OCI-LY1 (cell line): ENCODE measurements around the gene ANKS1A.
"Not testable (repeated sequence)": the region's sequence is repeated elsewhere in the genome, so short reads cannot be mapped to it uniquely, and the experiment has no call there.

Source experiments
- H2AFZ ChIP-seq: fragments of 200-600 bp; sonication (generic), shearing (Covaris generic); 2 replicates; pipeline ENCODE4 v1.6.0; 2014; ENCODE audit warnings: antibody characterized with exemption, mild to moderate bottlenecking, low read length
- H3F3A ChIP-seq: fragments of 200-600 bp; sonication (generic), shearing (Covaris generic); 2 replicates; pipeline ENCODE4 v1.6.0; 2014; ENCODE audit warnings: mild to moderate bottlenecking, antibody characterized with exemption, low read length, moderate library complexity; ENCODE audit not compliant: insufficient read depth
- H3K27ac ChIP-seq: fragments of 200-600 bp; sonication (generic); 2 replicates; pipeline ENCODE4 v1.5.1; 2014; ENCODE audit warnings: low read length, mixed run types, mild to moderate bottlenecking, low read depth; ENCODE audit not compliant: poor library complexity, severe bottlenecking
- H3K27me3 ChIP-seq: fragments of 200-600 bp; sonication (generic); 2 replicates; pipeline ENCODE4 v1.6.0; 2014; ENCODE audit warnings: antibody characterized with exemption, mild to moderate bottlenecking, low read length, moderate library complexity; ENCODE audit not compliant: insufficient read depth
- H3K36me3 ChIP-seq: fragments of 200-600 bp; sonication (generic); 2 replicates; pipeline ENCODE4 v1.6.1; 2014; ENCODE audit warnings: mild to moderate bottlenecking, antibody characterized with exemption, low read length, moderate library complexity, mixed read lengths; ENCODE audit not compliant: insufficient read depth
- H3K4me1 ChIP-seq: fragments of 200-600 bp; sonication (generic); 2 replicates; pipeline ENCODE4 v1.5.1; 2014; ENCODE audit warnings: mild to moderate bottlenecking, low read length, moderate library complexity; ENCODE audit not compliant: insufficient read depth, severe bottlenecking
- H3K4me2 ChIP-seq: fragments of 200-600 bp; sonication (generic), shearing (Covaris generic); 2 replicates; pipeline ENCODE4 v1.6.1; 2014; ENCODE audit warnings: low read length
- H3K4me3 ChIP-seq: fragments of 200-600 bp; sonication (generic); 2 replicates; pipeline ENCODE4 v1.5.1; 2014; ENCODE audit warnings: low read length, low read depth, mild to moderate bottlenecking, mixed read lengths; ENCODE audit not compliant: poor library complexity, severe bottlenecking
- H3K79me2 ChIP-seq: fragments of 200-600 bp; shearing (Covaris generic); 2 replicates; pipeline ENCODE4 v1.6.1; 2016; ENCODE audit warnings: mixed run types, low read length, mixed read lengths; ENCODE audit not compliant: insufficient read depth
- H3K9ac ChIP-seq: fragments of 200-600 bp; sonication (generic), shearing (Covaris generic); 2 replicates; pipeline ENCODE4 v1.6.1; 2014; ENCODE audit warnings: mild to moderate bottlenecking, low read length, mixed read lengths
- H3K9me2 ChIP-seq: fragments of 200-600 bp; sonication (generic), shearing (Covaris generic); 2 replicates; pipeline ENCODE4 v1.6.1; 2014; ENCODE audit warnings: low read depth, mild to moderate bottlenecking, low read length, mixed read lengths
- H3K9me3 ChIP-seq: fragments of 200-600 bp; shearing (Covaris generic); 2 replicates; pipeline ENCODE4 v1.6.1; 2014; ENCODE audit warnings: low read length, mixed read lengths
- H4K20me1 ChIP-seq: fragments of 200-600 bp; sonication (generic), shearing (Covaris generic); 2 replicates; pipeline ENCODE4 v1.6.0; 2016; ENCODE audit warnings: mild to moderate bottlenecking, low read length; ENCODE audit not compliant: insufficient read depth
- EZH2 ChIP-seq: fragments of 200-600 bp; sonication (generic), shearing (Covaris generic); IDR thresholded peaks from 2 replicates; pipeline ENCODE4 v1.8.0; 2017; ENCODE audit warnings: borderline replicate concordance, mixed run types, mild to moderate bottlenecking, antibody characterized with exemption, low read length, moderate library complexity, mixed read lengths
- TF ChIP-seq, protein P1 (sequence below): fragments of 200-600 bp; sonication (generic), shearing (Covaris generic); IDR thresholded peaks from 2 replicates; pipeline ENCODE4 v1.5.1; 2017; ENCODE audit warnings: mild to moderate bottlenecking, antibody characterized with exemption, low read length, moderate library complexity, mixed read lengths

ANKS1A gene

DNA sequence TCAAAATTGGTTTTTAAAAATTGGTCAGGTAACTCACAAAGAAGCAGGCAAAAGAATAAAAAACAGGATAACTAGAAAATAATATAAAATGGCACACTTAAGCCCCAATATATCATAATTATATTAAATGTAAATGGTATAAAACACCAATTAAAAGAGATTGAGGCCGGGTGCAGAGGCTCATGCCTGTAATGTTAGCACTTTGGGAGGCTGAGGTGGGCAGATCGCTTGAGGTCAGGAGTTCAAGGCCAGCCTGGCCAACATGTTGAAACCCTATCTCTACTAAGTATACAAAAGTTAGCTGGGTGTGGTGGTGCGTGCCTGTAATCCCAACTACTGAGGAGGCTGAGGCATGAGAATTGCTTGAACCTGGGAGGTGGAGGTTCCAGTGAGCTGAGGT lies 216.0 kb downstream of the ANKS1A start:
- TF ChIP-seq EZH2, result no peak
- TF ChIP-seq, protein P1, sequence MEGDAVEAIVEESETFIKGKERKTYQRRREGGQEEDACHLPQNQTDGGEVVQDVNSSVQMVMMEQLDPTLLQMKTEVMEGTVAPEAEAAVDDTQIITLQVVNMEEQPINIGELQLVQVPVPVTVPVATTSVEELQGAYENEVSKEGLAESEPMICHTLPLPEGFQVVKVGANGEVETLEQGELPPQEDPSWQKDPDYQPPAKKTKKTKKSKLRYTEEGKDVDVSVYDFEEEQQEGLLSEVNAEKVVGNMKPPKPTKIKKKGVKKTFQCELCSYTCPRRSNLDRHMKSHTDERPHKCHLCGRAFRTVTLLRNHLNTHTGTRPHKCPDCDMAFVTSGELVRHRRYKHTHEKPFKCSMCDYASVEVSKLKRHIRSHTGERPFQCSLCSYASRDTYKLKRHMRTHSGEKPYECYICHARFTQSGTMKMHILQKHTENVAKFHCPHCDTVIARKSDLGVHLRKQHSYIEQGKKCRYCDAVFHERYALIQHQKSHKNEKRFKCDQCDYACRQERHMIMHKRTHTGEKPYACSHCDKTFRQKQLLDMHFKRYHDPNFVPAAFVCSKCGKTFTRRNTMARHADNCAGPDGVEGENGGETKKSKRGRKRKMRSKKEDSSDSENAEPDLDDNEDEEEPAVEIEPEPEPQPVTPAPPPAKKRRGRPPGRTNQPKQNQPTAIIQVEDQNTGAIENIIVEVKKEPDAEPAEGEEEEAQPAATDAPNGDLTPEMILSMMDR, result no peak
- Histone ChIP-seq H3K36me3 (no peaks in the 10 kb centered on the region), H3K4me2 (no peak overlapping the region), H3K4me3 (no peak overlapping the region), H3F3A (no peaks in the 10 kb centered on the region), H3K27me3 (no peaks in the 10 kb centered on the region), H3K9me2 (no peaks in the 10 kb centered on the region), H2AFZ (no peak overlapping the region), H3K79me2 (no peaks in the 10 kb centered on the region), H4K20me1 (no peaks in the 10 kb centered on the region), H3K27ac (no peak overlapping the region), H3K9ac (no peak overlapping the region), H3K4me1 (no peaks in the 10 kb centered on the region), H3K9me3 (no peaks in the 10 kb centered on the region)

DNA sequence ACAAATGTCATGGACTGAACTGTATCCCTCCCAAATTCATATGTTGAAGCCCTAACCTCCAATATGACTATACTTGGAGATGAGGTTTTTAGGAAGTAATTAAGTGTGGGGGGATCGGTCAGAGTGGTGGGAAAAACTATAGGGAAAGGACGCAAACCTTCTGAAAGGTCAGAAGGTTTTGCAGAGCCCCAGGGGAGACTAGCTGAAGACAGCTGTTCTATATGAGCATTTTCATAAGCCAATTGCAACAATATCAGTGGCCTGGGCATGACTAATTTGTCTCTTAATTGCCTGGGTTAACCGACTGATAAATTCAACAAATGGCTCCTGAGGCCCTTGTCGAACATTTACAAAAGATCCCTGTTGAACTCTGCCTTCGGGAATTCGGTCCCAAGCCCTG lies 217.0 kb downstream of the ANKS1A start:
- H3K4me2 ChIP-seq, H3K9me3 ChIP-seq, H3F3A ChIP-seq, H3K79me2 ChIP-seq, H3K36me3 ChIP-seq, H3K9ac ChIP-seq, H3K4me1 ChIP-seq, H3K4me3 ChIP-seq, H3K27me3 ChIP-seq, H4K20me1 ChIP-seq, H3K27ac ChIP-seq, H2AFZ ChIP-seq, H3K9me2 ChIP-seq: not testable (repeated sequence)

DNA sequence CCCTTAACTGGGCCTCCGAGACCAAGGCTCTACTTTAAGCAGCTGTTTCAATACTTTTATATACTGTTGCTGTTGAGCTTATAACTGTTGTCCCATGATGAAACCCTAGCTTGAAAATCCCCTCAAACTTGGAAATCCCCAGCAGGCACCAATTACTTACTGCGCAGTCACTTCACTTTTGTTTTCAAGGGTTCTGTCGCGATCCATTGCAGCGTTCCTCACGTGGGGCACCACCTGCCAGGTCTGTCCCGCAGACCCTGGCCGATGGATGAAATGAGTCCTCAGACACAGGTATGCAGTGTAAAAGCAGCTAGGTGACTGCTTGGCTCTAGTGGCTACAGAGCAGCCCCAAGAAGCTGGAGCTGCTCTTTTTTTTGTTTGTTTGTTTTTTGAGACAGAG lies 218.2 kb downstream of the ANKS1A start:
- H3K9me3 ChIP-seq, H3K36me3 ChIP-seq, H2AFZ ChIP-seq, H3K79me2 ChIP-seq, H4K20me1 ChIP-seq, H3K27me3 ChIP-seq, H3K27ac ChIP-seq, H3F3A ChIP-seq, H3K9ac ChIP-seq, H3K4me1 ChIP-seq, H3K4me2 ChIP-seq, H3K4me3 ChIP-seq, H3K9me2 ChIP-seq: not testable (repeated sequence)

DNA sequence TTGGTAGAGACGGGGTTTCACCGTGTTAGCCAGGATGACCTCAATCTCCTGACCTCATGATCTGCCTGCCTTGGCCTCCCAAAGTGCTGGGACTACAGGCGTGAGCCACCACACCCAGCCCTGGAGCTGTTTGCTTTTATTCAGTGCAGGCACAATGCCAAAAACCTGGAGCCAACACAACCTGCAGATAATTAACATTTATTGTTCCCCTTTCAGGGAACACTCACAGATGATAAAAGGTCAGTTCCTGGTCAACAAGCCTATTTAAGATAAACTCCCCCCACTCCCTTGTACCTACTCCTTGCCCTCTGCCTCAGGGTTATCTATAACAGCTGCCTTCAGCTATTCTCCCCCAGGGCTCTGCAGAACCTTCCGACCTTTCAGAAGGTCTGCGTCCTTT lies 218.7 kb downstream of the ANKS1A start:
- H3K4me2 ChIP-seq, H3K79me2 ChIP-seq, H2AFZ ChIP-seq, H3K36me3 ChIP-seq, H3K9me2 ChIP-seq, H3K9me3 ChIP-seq, H4K20me1 ChIP-seq, H3K9ac ChIP-seq, H3K4me1 ChIP-seq, H3K27me3 ChIP-seq, H3K27ac ChIP-seq, H3K4me3 ChIP-seq, H3F3A ChIP-seq: not testable (repeated sequence)

DNA sequence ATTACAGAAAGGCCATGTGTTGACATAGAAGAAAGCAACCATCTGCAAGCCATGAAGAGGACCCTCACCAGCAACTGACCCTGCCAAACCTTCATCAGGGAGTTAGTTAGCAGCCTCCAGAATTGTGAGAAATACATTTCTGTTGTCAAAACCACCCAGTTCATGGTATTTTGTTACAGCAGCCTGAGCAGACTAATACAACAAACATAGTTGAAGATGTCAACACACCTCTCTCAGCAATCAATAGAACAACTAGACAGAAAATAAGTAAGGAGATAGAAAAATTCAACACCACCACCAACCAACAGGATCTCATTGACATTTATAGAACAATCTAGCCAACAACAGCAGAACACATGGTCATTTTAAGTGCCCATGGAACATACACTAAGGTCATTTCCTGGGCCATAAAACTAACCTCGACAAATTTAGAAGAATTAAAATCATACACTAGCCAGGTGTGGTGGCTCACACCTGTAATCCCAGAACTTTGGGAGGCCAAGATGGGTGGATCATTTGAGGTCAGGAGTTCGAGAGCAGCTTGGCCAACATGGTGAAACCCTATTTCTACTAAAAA lies 219.3 kb downstream of the ANKS1A start:
- TF ChIP-seq, protein P1, result no peak
- no peak for TF ChIP-seq EZH2
- H3K79me2 ChIP-seq, result no peaks in the 10 kb centered on the region

More for the DNA sequence above, 219.3 kb downstream of the ANKS1A start:
- H3K9me3 ChIP-seq, result no peaks in the 10 kb centered on the region
- no peaks in the 10 kb centered on the region for H3K36me3 ChIP-seq
- no peak overlapping the region for H2AFZ ChIP-seq
- no peak overlapping the region for H3K27ac ChIP-seq
- no peaks in the 10 kb centered on the region for H4K20me1 ChIP-seq
- H3K9ac ChIP-seq, result no peak overlapping the region
- H3K4me2 ChIP-seq, result no peak overlapping the region
- H3F3A ChIP-seq, result no peaks in the 10 kb centered on the region
- H3K4me3 ChIP-seq, result no peak overlapping the region
- H3K27me3 ChIP-seq, result no peaks in the 10 kb centered on the region
- H3K4me1 ChIP-seq, result no peaks in the 10 kb centered on the region
- no peaks in the 10 kb centered on the region for H3K9me2 ChIP-seq
